HepG2 (cell line): ENCODE data around the gene ANKRD2. TPM values are rescaled to one million over a fixed set of nuclear protein-coding genes. Genes with fewer than 3 reads are reported as not detected.

Experiments used
- ELF1 ChIP-seq: sonication (generic); formaldehyde crosslinking; IDR thresholded peaks from 2 replicates; pipeline ENCODE4 v1.4.0; 2020; ENCODE audit warnings: missing genetic modification reagents
- HMGA1 ChIP-seq: sonication (generic); formaldehyde crosslinking; conservative IDR thresholded peaks from 2 replicates; pipeline ENCODE4 v1.4.0; 2020; ENCODE audit warnings: missing genetic modification reagents
- KAT8 ChIP-seq: IDR thresholded peaks from 2 replicates; pipeline ENCODE4 v1.6.1; 2016; ENCODE audit warnings: missing genetic modification reagents, missing compliant biosample characterization
- NKX3-1 ChIP-seq: sonication (generic); formaldehyde crosslinking; IDR thresholded peaks from 2 replicates; pipeline ENCODE4 v1.5.0; 2020; ENCODE audit warnings: missing genetic modification reagents
- NR2F6 ChIP-seq, 2 experiments: IDR thresholded peaks; 2 replicates each; pipeline ENCODE4 v1.6.1; 2016; ENCODE audit warnings: antibody characterized with exemption in 1 of 2, mild to moderate bottlenecking in 1 of 2
- NRL ChIP-seq: sonication (generic); formaldehyde crosslinking; IDR thresholded peaks from 2 replicates; pipeline ENCODE4 v1.5.0; 2020; ENCODE audit warnings: missing genetic modification reagents, mild to moderate bottlenecking, moderate library complexity, borderline replicate concordance
- PITX1 ChIP-seq: sonication (generic); formaldehyde crosslinking; IDR thresholded peaks from 2 replicates; pipeline ENCODE4 v1.5.1; 2020; ENCODE audit warnings: mild to moderate bottlenecking, missing genetic modification reagents
- REL ChIP-seq: sonication (generic); formaldehyde crosslinking; conservative IDR thresholded peaks from 2 replicates; pipeline ENCODE4 v1.8.0; 2022; ENCODE audit warnings: mild to moderate bottlenecking, missing genetic modification reagents, moderate library complexity
- REPIN1 ChIP-seq: sonication (generic); formaldehyde crosslinking; IDR thresholded peaks from 2 replicates; pipeline ENCODE4 v1.8.0; 2022; ENCODE audit warnings: missing genetic modification reagents, low read depth, mild to moderate bottlenecking, borderline replicate concordance
- RXRA ChIP-seq: sonication (generic); formaldehyde crosslinking; IDR thresholded peaks from 2 replicates; pipeline ENCODE4 v1.5.1; 2020; ENCODE audit warnings: missing genetic modification reagents
- RXRB ChIP-seq: IDR thresholded peaks from 2 replicates; pipeline ENCODE4 v1.6.1; 2016; ENCODE audit warnings: borderline replicate concordance, missing genetic modification reagents, missing compliant biosample characterization
- SALL1 ChIP-seq: sonication (generic); formaldehyde crosslinking; IDR thresholded peaks from 2 replicates; pipeline ENCODE4 v1.8.0; 2022; ENCODE audit warnings: mild to moderate bottlenecking, missing genetic modification reagents
- SAP130 ChIP-seq: IDR thresholded peaks from 2 replicates; pipeline ENCODE4 v1.6.1; 2016; ENCODE audit warnings: low read depth
- SOX13 ChIP-seq, 3 experiments: fragments of 450-650 bp in 1 of 3; sonication (generic) in 1 of 3; formaldehyde crosslinking in 1 of 3; IDR thresholded peaks in 2 of 3; conservative IDR thresholded peaks in 1 of 3; 2 replicates each; pipeline versions ENCODE4 v1.5.0 to v1.6.1; 2016 to 2020; ENCODE audit warnings: antibody characterized with exemption in 1 of 3, mild to moderate bottlenecking in 1 of 3, missing compliant biosample characterization in 1 of 3, missing genetic modification reagents in 1 of 3, moderate library complexity in 1 of 3
- SP4 ChIP-seq: sonication (generic); formaldehyde crosslinking; IDR thresholded peaks from 2 replicates; pipeline ENCODE4 v1.8.1; 2023; ENCODE audit warnings: mild to moderate bottlenecking, missing genetic modification reagents
- TCF12 ChIP-seq, 2 experiments: fragments of 450-650 bp in 1 of 2; sonication (generic) in 1 of 2; formaldehyde crosslinking in 1 of 2; IDR thresholded peaks; 2 replicates each; pipeline versions ENCODE4 v1.6.1 to v1.8.0; 2017 to 2022; ENCODE audit warnings: antibody characterized with exemption in 1 of 2, mild to moderate bottlenecking in 1 of 2, missing genetic modification reagents in 1 of 2, moderate library complexity in 1 of 2
- ZBTB20 ChIP-seq: sonication (generic); formaldehyde crosslinking; IDR thresholded peaks from 2 replicates; pipeline ENCODE4 v1.8.1; 2023; ENCODE audit warnings: missing genetic modification reagents, low read depth, mild to moderate bottlenecking, borderline replicate concordance
- ZNF619 ChIP-seq: sonication (generic); formaldehyde crosslinking; IDR thresholded peaks from 2 replicates; pipeline ENCODE4 v1.4.0; 2020; ENCODE audit warnings: mild to moderate bottlenecking, missing genetic modification reagents
- ZNF629 ChIP-seq: sonication (generic); formaldehyde crosslinking; conservative IDR thresholded peaks from 2 replicates; pipeline ENCODE4 v1.5.0; 2020; ENCODE audit warnings: missing genetic modification reagents
- ZNF850 ChIP-seq: sonication (generic); formaldehyde crosslinking; conservative IDR thresholded peaks from 2 replicates; pipeline ENCODE4 v1.9.0; 2021; ENCODE audit warnings: mild to moderate bottlenecking, missing genetic modification reagents
- ZNF883 ChIP-seq: sonication (generic); formaldehyde crosslinking; IDR thresholded peaks from 2 replicates; pipeline ENCODE4 v1.5.1; 2020; ENCODE audit warnings: mild to moderate bottlenecking, missing genetic modification reagents; ENCODE audit errors: not compliant biosample characterization
- polyA plus RNA-seq, 8 experiments: library from polyadenylated mRNA; depleted of rRNA in 3 of 8; stranded (reverse) in 7 of 8; unstranded in 1 of 8; fragments of >200 nt; fragmentation: Illumina TruSeq in 4 of 8; extraction: Trizol in 4 of 8; gene quantifications; 2 replicates each; pipeline versions ENCODE4 v1.2.1 to v1.2.3, GENCODE V29; 2011 to 2016; ENCODE audit warnings: low read depth in 4 of 8, missing spikeins in 1 of 8, mixed read lengths in 1 of 8; ENCODE audit not compliant: insufficient read depth in 1 of 8
- total RNA-seq, 5 experiments: library from RNA; depleted of rRNA; stranded (reverse); fragments of >200 nt; fragmentation: Illumina TruSeq; extraction: Trizol; gene quantifications; 2 replicates each; pipeline ENCODE4 v1.2.3, GENCODE V29; 2016; ENCODE audit warnings: low read depth in 1 of 5
- TF ChIP-seq, protein P1 (sequence below): IDR thresholded peaks from 2 replicates; pipeline ENCODE4 v1.6.1; 2016; ENCODE audit warnings: missing biosample characterization, missing genetic modification reagents, low read depth
- TF ChIP-seq, protein P2 (sequence below): IDR thresholded peaks from 2 replicates; pipeline ENCODE4 v1.6.1; 2016; ENCODE audit warnings: missing genetic modification reagents, missing compliant biosample characterization
- TF ChIP-seq, protein P3 (sequence below): sonication (generic); formaldehyde crosslinking; IDR thresholded peaks from 2 replicates; pipeline ENCODE4 v1.5.0; 2020; ENCODE audit warnings: mild to moderate bottlenecking, missing genetic modification reagents, moderate library complexity
- TF ChIP-seq, protein P4 (sequence below): sonication (generic); formaldehyde crosslinking; IDR thresholded peaks from 2 replicates; pipeline ENCODE4 v1.5.1; 2020; ENCODE audit warnings: missing genetic modification reagents, mild to moderate bottlenecking, borderline replicate concordance
- TF ChIP-seq, protein P5 (sequence below): IDR thresholded peaks from 2 replicates; pipeline ENCODE4 v1.6.1; 2016; ENCODE audit warnings: low read depth, borderline replicate concordance

The ANKRD2 gene
- total and polyA plus RNA-seq, 2 of the 13 experiments (the other 11 are each of a cell fraction or from before 2014, with no cell fraction given) = not detected

DNA sequence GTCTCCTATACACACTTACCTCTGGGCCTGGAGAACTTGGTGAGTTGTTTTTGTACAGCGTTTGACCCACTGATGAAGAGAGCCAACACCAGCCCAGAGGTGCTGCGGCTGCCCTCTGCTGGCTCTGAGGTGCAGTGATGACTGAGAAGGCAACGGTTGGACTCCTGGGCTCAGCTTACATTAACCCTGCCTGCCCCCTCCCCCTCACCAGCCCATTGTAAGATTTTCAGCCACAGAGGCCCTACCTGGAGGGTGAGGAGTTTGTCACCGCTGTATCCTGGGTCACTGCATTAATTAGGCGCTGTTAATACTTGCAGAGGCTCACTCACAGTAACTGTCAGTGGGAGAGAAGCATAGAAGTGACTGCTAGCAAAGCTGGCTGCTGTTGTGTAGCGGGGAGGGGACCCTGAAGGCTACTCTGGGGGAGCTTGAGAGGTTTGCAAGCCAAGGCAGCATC is 19.0 kb upstream of the ANKRD2 start (continued):
- TF ChIP-seq, protein P1, sequence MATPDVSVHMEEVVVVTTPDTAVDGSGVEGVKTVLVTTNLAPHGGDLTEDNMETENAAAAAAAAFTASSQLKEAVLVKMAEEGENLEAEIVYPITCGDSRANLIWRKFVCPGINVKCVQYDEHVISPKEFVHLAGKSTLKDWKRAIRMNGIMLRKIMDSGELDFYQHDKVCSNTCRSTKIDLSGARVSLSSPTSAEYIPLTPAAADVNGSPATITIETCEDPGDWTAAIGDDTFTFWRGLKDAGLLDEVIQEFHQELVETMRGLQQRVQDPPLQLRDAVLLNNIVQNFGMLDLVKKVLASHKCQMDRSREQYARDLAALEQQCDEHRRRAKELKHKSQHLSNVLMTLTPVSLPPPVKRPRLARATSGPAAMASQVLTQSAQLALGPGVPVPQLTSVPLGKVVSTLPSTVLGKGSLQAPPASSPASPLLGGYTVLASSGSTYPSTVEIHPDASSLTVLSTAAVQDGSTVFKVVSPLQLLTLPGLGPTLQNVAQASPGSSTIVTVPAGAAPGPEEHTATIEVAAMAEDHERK (CRISPR knock-in tag) = no peak
- peak; percentile 30; the same call in 1 of the 2 replicates for TF ChIP-seq SAP130
- no peak for TF ChIP-seq REL (CRISPR knock-in tag)
- no peak for TF ChIP-seq REPIN1 (CRISPR knock-in tag)
- TF ChIP-seq, protein P2, sequence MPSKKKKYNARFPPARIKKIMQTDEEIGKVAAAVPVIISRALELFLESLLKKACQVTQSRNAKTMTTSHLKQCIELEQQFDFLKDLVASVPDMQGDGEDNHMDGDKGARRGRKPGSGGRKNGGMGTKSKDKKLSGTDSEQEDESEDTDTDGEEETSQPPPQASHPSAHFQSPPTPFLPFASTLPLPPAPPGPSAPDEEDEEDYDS = peak; percentile 11; the same call in 1 of the 2 replicates
- TF ChIP-seq, protein P3, sequence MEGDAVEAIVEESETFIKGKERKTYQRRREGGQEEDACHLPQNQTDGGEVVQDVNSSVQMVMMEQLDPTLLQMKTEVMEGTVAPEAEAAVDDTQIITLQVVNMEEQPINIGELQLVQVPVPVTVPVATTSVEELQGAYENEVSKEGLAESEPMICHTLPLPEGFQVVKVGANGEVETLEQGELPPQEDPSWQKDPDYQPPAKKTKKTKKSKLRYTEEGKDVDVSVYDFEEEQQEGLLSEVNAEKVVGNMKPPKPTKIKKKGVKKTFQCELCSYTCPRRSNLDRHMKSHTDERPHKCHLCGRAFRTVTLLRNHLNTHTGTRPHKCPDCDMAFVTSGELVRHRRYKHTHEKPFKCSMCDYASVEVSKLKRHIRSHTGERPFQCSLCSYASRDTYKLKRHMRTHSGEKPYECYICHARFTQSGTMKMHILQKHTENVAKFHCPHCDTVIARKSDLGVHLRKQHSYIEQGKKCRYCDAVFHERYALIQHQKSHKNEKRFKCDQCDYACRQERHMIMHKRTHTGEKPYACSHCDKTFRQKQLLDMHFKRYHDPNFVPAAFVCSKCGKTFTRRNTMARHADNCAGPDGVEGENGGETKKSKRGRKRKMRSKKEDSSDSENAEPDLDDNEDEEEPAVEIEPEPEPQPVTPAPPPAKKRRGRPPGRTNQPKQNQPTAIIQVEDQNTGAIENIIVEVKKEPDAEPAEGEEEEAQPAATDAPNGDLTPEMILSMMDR (CRISPR knock-in tag) = peak; percentile 95
- no peak for TF ChIP-seq HMGA1 (CRISPR knock-in tag)
- no peak for TF ChIP-seq NRL
- TF ChIP-seq NKX3-1 (CRISPR knock-in tag) = no peak
- TF ChIP-seq SP4 = no peak
- peak; percentile 67; the same call in 1 of the 2 replicates for TF ChIP-seq ZNF619 (CRISPR knock-in tag)
- TF ChIP-seq, protein P4, sequence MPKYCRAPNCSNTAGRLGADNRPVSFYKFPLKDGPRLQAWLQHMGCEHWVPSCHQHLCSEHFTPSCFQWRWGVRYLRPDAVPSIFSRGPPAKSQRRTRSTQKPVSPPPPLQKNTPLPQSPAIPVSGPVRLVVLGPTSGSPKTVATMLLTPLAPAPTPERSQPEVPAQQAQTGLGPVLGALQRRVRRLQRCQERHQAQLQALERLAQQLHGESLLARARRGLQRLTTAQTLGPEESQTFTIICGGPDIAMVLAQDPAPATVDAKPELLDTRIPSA = no peak
- peak; percentile 81 for TF ChIP-seq ZNF629 (CRISPR knock-in tag)
- TF ChIP-seq NR2F6 (IDR thresholded peaks at IDR 0.05) = no peak
- TF ChIP-seq NR2F6 (CRISPR knock-in tag; IDR thresholded peaks at IDR 0.05) = 0 out of 2 replicates have a peak, but pooled peaks have one; percentile 45
- TF ChIP-seq PITX1 (CRISPR knock-in tag) = no peak
- no peak for TF ChIP-seq ZNF883 (CRISPR knock-in tag)
- TF ChIP-seq ZNF850 (CRISPR knock-in tag) = no peak
- TF ChIP-seq, protein P5, sequence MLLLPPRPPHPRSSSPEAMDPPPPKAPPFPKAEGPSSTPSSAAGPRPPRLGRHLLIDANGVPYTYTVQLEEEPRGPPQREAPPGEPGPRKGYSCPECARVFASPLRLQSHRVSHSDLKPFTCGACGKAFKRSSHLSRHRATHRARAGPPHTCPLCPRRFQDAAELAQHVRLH = peak; percentile 48; the same call in 1 of the 2 replicates
- 0 out of 2 replicates have a peak, but pooled peaks have one; percentile 27 for TF ChIP-seq RXRA
- 0 out of 2 replicates have a peak, but pooled peaks have one; percentile 28 for TF ChIP-seq ZBTB20 (CRISPR knock-in tag)
- TF ChIP-seq SALL1 (CRISPR knock-in tag) = peak; percentile 59
- TF ChIP-seq RXRB (CRISPR knock-in tag) = peak; percentile 40; the same call in 1 of the 2 replicates
- no peak for TF ChIP-seq SOX13 (IDR thresholded peaks at IDR 0.05)
- 0 out of 4 replicates have a peak, but pooled peaks of 1 of the 2 experiments have one; percentile 14 for TF ChIP-seq SOX13 (CRISPR knock-in tag; conservative IDR thresholded peaks at IDR 0.05 in 1 of 2, IDR thresholded peaks at IDR 0.05 in 1 of 2)
- TF ChIP-seq KAT8 = 0 out of 2 replicates have a peak, but pooled peaks have one; percentile 24
- TF ChIP-seq TCF12 (IDR thresholded peaks at IDR 0.05) = no peak
- no peak for TF ChIP-seq TCF12 (CRISPR knock-in tag; IDR thresholded peaks at IDR 0.05)
- no peak for TF ChIP-seq ELF1 (CRISPR knock-in tag)
